ENCODE data around the gene R3HDML.

The R3HDML gene

DNA sequence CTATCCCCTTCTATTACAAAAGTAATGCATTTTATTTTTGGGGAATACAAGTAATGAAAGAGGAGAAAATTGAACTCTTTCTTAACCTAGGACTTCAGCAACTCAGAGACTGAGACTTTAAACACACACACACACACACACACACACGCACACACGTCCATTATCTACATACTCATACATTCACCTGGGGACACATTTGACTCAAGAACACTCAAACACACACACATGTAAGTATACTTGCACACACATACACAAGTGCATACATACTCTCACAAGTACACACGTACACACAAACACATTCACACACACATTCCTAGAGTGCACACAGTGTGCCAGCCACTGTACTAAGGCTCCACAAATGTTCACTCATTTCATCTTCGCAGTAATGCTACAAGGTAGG is 2.1 kb upstream of the R3HDML start:
- no peaks in the 10 kb centered on the region for H3K27me3 ChIP-seq (ENCODE audit: insufficient read depth, low read depth, severe bottlenecking)
- DNase-seq: no peak
- no peak overlapping the region for H3K27ac ChIP-seq
- TF ChIP-seq, protein P1, sequence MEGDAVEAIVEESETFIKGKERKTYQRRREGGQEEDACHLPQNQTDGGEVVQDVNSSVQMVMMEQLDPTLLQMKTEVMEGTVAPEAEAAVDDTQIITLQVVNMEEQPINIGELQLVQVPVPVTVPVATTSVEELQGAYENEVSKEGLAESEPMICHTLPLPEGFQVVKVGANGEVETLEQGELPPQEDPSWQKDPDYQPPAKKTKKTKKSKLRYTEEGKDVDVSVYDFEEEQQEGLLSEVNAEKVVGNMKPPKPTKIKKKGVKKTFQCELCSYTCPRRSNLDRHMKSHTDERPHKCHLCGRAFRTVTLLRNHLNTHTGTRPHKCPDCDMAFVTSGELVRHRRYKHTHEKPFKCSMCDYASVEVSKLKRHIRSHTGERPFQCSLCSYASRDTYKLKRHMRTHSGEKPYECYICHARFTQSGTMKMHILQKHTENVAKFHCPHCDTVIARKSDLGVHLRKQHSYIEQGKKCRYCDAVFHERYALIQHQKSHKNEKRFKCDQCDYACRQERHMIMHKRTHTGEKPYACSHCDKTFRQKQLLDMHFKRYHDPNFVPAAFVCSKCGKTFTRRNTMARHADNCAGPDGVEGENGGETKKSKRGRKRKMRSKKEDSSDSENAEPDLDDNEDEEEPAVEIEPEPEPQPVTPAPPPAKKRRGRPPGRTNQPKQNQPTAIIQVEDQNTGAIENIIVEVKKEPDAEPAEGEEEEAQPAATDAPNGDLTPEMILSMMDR (IDR thresholded peaks at IDR 0.05; ENCODE audit: low read depth, low read length): no peak
- no peaks in the 10 kb centered on the region for H3K36me3 ChIP-seq
- H3K4me3 ChIP-seq (ENCODE audit: low read depth, low read length): no peak overlapping the region
- H3K9me3 ChIP-seq (ENCODE audit: severe bottlenecking): no peaks in the 10 kb centered on the region

DNA sequence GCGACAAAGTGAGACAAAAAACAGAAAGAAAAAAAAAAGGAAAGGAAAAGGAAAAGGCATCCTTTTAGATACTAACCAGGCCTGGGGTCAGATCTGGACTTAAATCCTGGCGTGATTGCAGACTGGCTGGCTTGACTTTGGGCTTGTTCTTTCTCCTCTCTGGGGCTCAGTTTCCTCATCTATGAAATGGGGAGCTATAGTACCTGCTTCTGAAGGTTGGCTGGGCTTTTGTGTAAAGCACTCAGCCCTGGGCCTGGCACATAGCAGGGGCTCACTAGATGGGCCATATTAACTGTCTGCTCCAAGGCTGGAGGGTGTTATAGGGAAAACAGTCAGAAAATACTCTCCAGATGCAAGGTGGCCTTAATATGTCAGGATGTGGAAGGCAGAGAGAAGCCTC is 1.2 kb upstream of the R3HDML start:
- no peak overlapping the region for H3K4me3 ChIP-seq (ENCODE audit: low read depth, low read length)
- no peaks in the 10 kb centered on the region for H3K27me3 ChIP-seq (ENCODE audit: insufficient read depth, low read depth, severe bottlenecking)
- no peaks in the 10 kb centered on the region for H3K9me3 ChIP-seq (ENCODE audit: severe bottlenecking)
- TF ChIP-seq, protein P1 (IDR thresholded peaks at IDR 0.05; ENCODE audit: low read depth, low read length): no peak
- H3K27ac ChIP-seq: no peak overlapping the region
- DNase-seq: no peak
- no peaks in the 10 kb centered on the region for H3K36me3 ChIP-seq

DNA sequence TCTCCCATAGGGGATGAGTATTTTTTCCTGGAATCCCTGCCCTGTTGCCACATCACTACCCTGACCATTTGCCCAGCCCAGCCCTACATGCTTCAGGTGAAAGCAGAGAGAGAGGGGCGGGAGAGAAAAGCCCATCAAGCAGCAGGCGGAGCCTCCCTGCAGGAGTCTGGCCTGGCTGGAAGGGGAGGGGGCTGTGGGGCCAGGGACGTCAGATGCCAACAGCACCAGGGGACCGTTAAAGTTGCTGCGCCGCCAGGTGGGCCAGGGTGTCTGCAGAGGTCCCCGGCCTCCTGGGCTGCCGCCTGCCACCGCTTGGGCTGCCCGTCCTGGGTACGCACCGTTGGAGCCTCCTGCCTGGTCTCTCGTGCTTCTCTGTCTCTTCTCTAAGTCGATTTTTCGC is 757 bp upstream of the R3HDML start:
- TF ChIP-seq, protein P1 (IDR thresholded peaks at IDR 0.05; ENCODE audit: low read depth, low read length): no peak
- DNase-seq: peak; percentile 21
- H3K4me3 ChIP-seq (ENCODE audit: low read depth, low read length): no peak overlapping the region
- no peaks in the 10 kb centered on the region for H3K27me3 ChIP-seq (ENCODE audit: insufficient read depth, low read depth, severe bottlenecking)
- no peaks in the 10 kb centered on the region for H3K9me3 ChIP-seq (ENCODE audit: severe bottlenecking)
- no peaks in the 10 kb centered on the region for H3K36me3 ChIP-seq
- no peak overlapping the region for H3K27ac ChIP-seq

GRCh38 chr20:44342248-44342647 is 5.4 kb downstream of the R3HDML start:
- no peaks in the 10 kb centered on the region for H3K36me3 ChIP-seq
- no peak for DNase-seq
- H3K27ac ChIP-seq: no peak overlapping the region
- H3K4me3 ChIP-seq (ENCODE audit: low read depth, low read length): no peak overlapping the region
- H3K27me3 ChIP-seq (ENCODE audit: insufficient read depth, low read depth, severe bottlenecking): no peaks in the 10 kb centered on the region
- TF ChIP-seq, protein P1 (IDR thresholded peaks at IDR 0.05; ENCODE audit: low read depth, low read length): no peak
- H3K9me3 ChIP-seq (ENCODE audit: severe bottlenecking): no peaks in the 10 kb centered on the region

DNA sequence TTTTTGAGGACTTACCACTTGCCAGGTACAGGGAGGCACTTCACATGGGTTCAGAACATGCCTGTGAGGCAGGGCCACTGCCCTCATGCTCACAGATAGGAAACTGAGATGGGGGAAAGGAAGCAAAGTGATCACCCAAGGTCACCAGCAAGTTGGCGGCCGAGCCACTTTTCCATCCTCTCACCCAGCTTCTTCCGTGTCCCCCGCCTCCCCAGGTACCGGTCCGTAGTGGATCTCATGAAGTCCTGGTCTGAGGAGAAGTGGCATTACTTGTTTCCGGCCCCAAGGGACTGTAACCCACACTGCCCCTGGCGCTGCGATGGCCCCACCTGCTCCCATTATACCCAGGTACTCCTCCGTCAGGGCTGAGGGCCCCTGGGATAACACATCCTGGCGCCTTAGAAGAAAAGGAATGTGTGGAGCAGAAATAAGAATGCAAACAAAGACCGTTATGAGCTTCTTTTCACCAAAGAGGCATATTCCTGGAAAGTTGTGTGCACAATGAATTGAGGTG is 6.4 kb downstream of the R3HDML start:
- TF ChIP-seq, protein P1 (IDR thresholded peaks at IDR 0.05; ENCODE audit: low read depth, low read length): no peak
- H3K27ac ChIP-seq: no peak overlapping the region
- no peaks in the 10 kb centered on the region for H3K36me3 ChIP-seq
- DNase-seq: no peak
- H3K27me3 ChIP-seq (ENCODE audit: insufficient read depth, low read depth, severe bottlenecking): no peaks in the 10 kb centered on the region
- H3K9me3 ChIP-seq (ENCODE audit: severe bottlenecking): no peaks in the 10 kb centered on the region
- no peak overlapping the region for H3K4me3 ChIP-seq (ENCODE audit: low read depth, low read length)

- Histone ChIP-seq H3K9me3 (ENCODE audit: severe bottlenecking) (no peaks in the 10 kb centered on the region), H3K36me3 (no peaks in the 10 kb centered on the region), H3K4me3 (ENCODE audit: low read depth, low read length) (no peak overlapping the region), H3K27ac (no peak overlapping the region), H3K27me3 (ENCODE audit: insufficient read depth, low read depth, severe bottlenecking) (no peaks in the 10 kb centered on the region)
- TF ChIP-seq, protein P1 (IDR thresholded peaks at IDR 0.05; ENCODE audit: low read depth, low read length): no peak
- no peak for DNase-seq
Observed at GRCh38 chr20:44344723-44345122, 7.9 kb downstream of the R3HDML start.
